NCI-H446 treated with DMSO at 0.1 percent for 48 hours (cell line): ENCODE measurements around the gene DIPK2A.

Experiments used
- DNase-seq: peaks from one replicate; lab custom pipeline; 2025; lab: John Stamatoyannopoulos, UW

DIPK2A gene

DNA sequence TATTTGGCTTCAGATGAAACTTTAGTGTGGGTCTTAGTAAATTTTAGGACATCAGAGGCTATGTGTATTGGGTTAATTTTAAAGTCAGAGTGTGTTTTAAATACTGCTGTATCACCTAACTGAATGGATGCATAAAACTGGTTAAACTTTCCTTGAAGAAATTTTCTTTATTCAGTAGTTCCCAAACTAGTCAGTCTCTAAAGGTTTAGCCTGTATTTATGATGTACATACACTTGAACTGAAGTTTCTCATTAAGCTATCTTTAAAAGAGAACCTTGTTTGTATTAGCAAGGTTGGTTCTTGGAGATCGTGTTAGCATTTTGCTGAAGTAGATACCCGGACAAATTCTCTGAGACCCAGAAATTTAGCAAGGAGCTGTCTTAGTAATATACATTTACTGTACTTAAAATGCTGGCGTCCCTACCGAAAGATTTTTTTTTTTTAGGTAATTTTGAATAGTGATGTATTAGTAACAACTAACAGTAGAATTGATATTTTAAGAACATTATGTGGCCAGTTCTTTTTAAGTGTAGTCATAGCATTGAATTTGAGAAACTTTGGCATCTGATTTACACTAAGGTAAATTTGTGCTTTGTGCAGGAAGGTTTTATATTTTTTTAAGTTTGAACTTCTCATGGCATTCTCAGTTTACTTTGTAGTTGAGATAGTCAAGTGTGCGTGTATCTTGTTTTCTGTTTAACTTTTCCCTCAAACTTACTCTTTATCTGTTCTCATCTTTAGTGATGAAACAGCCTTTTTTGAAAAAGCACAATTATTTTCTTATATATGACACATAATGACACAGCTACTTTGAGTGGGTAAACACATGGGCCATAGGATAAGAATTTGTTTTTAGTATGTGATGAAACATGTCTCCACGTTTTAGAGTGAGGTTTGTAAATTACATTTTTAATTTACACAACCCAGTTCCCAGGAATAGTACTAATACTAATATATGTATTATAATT is 2.9 kb downstream of the DIPK2A start:
- DNase-seq = no peak

GRCh38 chr3:143975554-143976152 is 4.0 kb downstream of the DIPK2A start:
- DNase-seq = peak; percentile 65

DNA sequence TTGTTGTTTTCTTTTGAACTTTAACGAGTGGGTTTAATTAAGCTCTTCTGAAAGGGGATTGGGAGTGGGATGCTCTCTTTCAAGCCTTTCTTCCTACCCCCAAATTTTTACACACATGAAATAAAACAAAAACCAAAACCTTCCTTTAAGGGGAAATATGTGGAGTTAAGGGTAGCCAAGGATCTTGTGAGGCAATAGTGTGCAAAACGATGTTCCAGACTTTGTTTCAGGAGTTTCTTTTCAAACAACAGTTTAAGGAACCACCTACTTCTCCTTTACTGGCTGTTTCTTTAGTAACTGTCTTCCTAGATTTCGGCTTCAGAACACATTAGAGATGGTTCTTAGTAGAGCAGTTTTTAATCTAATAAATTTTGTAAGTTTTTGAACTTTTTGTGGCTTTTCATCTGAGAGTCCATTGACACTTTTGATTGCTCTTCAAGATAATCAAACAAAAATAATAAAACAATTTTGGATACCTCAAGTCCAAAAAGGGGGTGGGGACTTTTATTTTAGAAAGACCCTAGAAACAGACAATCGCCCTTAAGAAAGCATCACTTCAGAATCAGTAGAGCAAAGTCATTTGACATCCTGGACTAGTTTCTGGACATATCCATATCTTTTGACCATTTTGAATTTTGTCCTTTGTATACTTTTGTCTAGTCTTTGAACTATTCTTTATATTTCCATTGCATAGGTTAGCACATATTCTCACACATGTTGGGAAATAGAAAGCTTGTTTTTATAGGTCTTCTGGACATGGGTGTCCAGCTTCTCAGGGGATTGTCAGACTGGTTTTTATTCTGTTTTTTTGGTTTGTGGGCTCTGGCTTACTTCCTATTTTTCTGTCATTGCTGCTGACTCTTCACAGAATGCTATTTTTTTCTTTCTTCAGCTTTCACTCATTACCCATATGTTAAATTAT is 6.0 kb downstream of the DIPK2A start:
- DNase-seq = no peak

- DNase-seq = no peak
Measured at GRCh38 chr3:143978263-143978631, 6.6 kb downstream of the DIPK2A start.

- DNase-seq = no peak
Measured at GRCh38 chr3:143979041-143979440, 7.4 kb downstream of the DIPK2A start.

DNA sequence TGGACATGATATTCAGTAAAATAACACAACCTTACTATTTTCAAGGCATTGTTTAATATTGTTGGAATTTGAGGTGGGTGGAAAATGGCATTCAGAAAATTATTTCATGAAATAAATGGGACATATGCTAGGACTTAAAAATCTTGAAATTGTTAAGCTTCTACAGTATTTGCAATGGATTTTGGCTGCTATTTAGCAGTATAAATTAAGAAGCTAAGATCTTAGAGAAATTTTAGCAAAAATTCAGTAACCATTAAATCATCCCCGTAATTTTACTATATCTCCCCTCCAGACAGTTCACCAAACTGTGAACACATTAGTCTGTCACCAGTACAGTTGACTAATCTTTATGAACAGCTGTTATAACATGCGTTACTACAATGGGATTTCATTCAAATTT is 8.2 kb downstream of the DIPK2A start:
- DNase-seq = no peak

GRCh38 chr3:143988306-143988705 is 16.7 kb downstream of the DIPK2A start:
- no peak for DNase-seq

DNA sequence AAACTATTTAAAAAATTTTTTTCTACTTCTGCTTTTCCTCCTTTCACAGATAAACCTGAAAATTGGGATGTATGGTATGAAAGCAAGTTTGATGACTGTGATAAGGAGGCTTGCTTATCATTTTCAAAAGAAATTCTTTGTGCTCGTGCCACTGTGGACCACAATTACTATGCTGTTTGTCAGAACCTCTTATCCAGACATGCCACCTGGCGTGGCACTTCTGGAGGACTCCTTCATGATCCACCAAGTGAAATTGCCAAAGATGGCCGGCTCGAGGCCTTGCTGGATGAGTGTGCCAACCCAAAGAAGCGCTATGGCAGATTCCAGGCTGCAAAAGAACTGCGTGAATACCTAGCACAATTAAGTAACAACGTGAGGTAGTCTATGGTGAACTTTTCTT is 17.8 kb downstream of the DIPK2A start:
- no peak for DNase-seq

- DNase-seq = no peak
Measured at GRCh38 chr3:143991713-143992112, 20.1 kb downstream of the DIPK2A start.

- DNase-seq = no peak
Measured at GRCh38 chr3:143998266-143998665, 26.6 kb downstream of the DIPK2A start.

GRCh38 chr3:144003051-144003450 is 31.4 kb downstream of the DIPK2A start:
- DNase-seq = no peak

- DNase-seq = no peak
Measured at GRCh38 chr3:144010371-144010770, 38.7 kb downstream of the DIPK2A start.

- no peak for DNase-seq
Measured at GRCh38 chr3:144011251-144011799, 39.7 kb downstream of the DIPK2A start.

DNA sequence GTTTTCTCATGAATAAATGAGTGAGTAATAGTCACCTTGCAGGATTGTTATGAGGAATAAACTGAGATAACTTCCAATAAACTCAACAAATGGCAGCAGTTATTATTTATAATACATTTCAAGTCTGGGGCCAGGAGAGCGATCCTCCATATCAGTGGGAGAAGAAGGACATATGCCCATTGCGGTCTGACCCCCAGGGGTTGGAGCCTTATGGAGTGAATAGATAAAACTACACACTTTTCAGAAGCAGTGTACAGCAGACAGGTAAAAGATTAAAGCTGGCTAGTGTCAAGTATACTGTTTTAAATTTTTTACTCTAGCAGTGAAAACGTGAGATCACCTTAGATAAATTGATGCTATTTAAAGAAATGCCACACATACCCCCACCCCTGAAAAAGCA is 43.5 kb downstream of the DIPK2A start:
- DNase-seq = no peak

- DNase-seq = no peak
Measured at GRCh38 chr3:144018776-144019175, 47.2 kb downstream of the DIPK2A start.
